ENCODE measurements around the gene CRYBA4.

CRYBA4 gene

DNA sequence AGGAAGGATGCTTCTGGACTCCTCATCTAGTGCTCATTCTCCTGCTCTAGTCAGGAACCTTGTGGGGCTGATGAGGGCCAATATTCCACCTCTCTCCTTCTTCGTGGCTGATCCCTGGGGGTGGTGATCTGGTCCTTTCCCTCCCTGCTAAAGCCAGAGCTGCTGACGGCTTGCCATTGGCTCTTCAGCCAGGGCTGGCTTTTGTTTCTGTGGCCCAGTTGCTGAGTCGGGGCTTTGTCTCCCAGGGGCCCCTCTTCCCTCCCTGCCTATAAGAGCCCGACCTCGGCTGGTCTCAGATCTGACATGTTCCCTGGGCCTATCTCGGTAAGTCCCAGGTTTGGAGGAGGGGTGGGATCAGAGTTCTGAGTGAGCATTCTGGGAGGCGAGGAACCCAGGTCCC, at the start of gene CRYBA4:
Gene CRYBA4 (plus strand): TSS at position 301 of the 400 bp plus-strand sequence. CDS start 634 bp downstream, outside the sequence.
- DNase-seq (ENCODE audit: low spot score), result no peak

DNA sequence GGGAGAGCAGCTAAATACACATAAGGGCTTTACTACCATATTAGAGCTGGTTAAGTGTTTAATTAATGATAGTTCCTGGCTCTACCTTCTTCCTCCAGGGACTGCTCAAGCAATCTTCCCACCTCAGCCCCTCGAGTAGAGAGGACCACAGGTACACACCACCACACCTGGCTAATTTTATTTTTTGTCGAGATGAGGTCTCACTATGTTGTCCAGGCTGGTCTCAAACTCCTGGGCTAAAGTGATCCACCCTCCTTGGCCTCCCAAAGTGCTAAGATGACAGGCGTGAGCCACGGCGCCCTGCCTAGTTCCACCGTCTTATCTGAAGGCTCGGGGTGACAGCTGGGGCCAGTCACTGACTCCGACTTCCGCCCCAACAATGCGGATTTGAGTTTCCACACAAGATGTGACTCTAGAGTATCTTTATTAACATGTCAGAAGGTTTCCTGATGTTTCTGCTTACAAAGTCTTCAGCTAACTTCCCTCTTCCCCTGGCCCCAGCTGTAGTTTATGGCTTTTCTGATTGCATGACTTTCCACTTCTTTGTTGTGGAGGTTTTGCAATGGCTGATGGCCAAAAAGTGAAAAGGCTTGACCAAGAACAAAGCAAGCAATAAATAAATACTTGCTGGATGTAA, 48.6 kb upstream of the CRYBA4 start:
- no peak for DNase-seq (ENCODE audit: low spot score)

- no peak for DNase-seq (ENCODE audit: low spot score)
Measured at GRCh38 chr22:26574001-26574723, 47.6 kb upstream of the CRYBA4 start.

DNA sequence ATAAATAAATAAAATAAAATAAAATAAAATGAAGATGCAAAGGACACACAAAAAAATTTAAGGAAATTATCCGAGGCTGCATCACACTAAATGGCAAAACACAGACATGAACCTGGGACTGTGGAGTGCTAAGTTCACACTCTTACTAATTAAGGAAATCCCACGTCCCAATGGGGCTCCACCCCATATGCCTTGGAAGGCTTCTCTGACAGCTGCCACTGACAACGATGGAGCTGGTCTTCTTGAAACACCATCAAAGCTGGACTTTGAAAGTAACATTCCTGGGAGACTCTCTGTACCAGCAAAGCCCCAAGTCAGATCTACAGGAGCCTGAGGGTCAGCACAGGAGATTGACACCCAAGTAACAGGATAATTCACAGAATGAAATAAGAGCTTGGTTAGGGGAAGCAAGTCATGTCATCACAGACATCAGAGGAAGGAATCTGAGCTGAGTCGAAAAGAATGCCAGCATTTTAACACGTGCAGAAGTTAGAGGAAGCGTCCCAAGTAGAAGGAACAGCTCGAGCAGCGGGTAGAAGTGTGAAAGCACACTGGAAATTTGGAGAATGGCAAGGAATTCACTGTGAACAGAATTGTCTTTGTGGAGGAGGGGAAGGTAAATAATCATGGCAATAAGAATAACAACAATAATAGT, 45.6 kb upstream of the CRYBA4 start:
- no peak for DNase-seq (ENCODE audit: low spot score)

GRCh38 chr22:26577081-26577480, 44.7 kb upstream of the CRYBA4 start:
- no peak for DNase-seq (ENCODE audit: low spot score)

DNA sequence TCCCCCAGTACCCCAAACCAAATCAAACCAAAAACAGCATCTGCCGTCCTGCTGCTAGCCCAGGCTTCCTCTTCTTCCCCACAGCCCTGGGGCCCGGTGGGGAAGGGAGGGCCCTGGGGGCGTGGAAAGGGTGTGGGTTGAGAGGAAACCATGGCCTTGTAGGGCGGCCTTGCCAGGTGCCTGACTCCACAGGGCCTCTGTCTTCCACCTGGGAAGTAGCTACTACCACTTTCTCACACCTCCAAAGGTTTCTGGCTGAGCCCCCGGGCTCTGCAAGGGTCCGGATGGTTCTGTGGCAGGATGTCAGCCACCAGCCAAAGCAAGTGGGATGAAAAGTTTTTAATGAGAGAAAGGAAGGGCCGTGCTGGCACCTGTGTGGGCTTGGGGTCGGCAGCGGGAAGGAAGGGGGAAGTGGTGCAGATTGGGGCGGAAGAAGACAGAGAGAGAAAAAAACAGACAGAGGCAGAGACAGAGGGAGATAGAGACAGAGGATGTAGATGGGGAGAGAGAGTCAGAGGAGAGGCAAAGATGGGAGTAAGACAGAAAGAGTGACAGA, 42.4 kb upstream of the CRYBA4 start:
- DNase-seq (ENCODE audit: low spot score), result no peak

DNA sequence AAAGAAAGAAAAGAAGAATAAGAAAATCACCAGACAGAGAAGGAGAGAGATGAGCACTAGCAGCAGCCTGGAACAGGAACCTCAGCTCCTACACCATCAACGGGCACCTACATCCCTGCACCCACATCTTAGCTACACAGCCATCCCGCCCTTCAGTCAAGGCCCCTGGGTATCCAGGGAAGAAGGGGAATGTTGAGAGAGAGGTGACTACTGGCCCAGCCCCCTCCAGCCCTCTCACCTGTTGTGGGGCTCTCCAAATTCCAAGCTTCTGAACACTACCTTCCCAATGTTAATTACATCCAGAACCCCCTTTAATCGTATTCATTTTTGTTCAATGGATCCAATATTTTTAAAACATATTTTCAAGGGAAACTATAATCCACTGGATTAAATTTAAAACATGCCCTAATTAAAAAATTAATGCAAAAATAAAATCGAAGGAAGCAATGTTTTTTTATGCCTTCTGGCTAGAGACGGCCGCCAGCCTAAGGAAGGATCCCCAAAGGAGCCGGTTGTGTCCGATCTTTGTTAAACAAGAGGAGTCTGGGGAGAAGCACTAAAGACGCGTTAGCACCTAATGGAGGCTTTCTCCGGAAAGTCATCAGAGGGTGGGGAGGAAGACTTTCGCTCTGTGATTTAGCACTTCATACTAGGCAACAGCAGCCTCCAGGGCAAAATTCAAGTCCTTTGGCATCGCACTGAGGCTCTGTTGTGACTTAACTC, 41.4 kb upstream of the CRYBA4 start:
- no peak for DNase-seq (ENCODE audit: low spot score)

DNA sequence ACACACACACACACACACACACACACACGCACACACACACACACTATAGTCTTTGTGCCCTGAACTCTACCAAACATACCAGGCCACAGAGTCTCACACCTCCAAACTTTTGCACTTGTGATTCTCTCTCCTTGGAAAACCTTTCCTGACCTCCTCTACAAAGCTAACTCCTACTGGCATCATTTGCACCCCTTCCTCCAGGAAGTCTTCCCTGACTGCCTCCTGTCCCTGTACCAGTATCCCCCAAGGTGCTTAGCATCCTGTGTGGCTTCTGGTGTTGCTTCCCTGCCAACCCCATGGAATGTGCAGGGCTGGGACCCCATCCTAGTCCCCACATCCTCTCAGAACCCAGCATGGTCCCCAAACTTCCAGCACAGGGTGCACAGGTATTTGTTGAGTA, 40.7 kb upstream of the CRYBA4 start:
- no peak for DNase-seq (ENCODE audit: low spot score)

DNA sequence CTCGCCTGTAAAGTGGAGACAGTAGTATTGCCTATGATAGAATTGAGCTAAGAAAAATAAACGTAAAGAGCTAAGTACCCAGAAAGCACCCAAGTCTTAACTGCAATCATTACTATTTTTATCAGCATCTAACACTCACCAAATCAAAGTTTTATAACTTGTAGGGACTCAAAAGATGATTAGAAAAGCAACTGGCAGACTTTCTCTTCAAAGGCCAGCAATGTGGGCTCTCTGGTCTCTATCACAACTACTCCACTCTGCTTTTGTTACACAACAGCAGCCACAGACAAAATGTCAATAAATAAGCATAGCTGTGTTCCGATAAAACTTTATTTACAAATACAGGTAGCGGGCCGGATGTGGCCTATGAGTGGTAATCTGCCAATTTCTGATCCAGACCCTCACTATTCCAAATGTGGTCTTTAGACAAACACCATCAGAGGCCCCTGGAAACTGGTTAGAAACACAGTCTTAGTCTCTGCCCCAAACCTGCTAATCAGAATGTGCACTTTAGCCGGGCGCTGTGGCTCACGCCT, 40.1 kb upstream of the CRYBA4 start:
- DNase-seq (ENCODE audit: low spot score), result no peak

- no peak for DNase-seq (ENCODE audit: low spot score)
Measured at GRCh38 chr22:26584010-26584409, 37.8 kb upstream of the CRYBA4 start.

DNA sequence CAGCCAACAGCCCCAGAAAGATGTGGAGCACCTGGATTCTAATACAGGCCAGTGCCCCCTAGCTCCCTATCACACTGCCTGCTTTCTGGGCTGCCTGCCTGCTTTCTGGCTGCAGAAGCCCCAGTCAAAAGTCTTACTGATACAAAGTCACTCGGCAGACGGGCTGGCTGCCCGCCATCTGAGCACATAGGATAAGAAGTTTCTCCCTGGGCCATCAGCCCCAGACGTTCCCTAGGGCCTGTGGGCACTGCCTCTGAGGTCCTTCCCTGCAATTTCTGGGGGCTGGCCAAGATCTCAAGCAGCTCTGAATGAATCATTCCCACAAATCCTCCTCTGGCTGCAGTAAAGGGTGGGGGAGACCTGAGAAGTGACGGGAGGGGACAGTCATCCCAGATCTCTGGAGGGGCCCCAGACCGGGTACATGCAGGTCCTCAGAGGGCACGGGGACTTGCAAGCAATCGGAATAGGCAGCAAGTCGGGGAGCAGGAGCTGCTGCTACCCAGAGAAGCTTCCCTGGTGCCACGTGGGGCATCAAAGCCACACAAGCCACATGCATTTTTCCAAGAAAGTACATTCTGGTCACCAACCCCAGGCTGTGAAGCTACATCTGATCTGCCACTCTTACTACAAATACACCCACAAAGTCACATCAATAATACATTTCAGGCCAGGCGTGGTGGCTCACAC, 36.5 kb upstream of the CRYBA4 start:
- DNase-seq (ENCODE audit: low spot score), result no peak

DNA sequence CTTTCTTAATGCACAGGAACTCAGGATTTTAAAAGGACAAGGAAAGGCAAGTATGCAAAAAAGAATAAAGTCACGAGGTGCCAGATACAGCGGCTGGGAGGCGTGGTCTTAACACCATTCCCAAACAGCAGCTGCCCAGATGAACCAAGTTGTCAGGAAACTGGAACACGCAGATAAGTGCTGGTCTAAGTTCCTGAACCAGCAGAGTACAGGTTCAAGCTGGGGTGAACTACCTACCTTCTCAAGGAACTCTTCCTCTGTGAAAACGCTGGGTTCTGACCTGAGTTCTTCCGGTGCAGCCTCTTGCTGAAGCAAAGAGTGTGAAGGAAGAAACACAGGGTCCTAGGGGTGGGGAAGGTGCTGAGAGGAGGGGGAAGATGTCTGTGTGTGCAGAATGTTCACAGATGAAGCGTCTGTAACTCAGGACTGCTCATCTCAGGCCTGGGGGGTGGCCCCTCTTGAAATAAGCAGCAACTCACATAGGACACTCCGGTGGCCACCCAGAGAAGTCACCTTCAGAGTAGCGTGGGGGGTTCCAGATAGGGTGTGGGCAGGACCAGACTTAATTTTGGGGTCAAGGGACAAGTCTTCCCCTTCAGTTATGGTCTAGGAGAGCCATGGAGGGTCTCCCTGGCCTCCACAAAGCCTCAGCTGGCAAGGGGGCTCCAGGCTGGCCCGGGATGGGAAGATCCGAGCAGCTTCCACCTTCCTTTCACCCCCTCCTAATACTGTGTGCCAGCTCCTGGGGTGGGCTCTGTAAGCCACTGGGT, 35.0 kb upstream of the CRYBA4 start:
- no peak for DNase-seq (ENCODE audit: low spot score)

- no peak for DNase-seq (ENCODE audit: low spot score)
Measured at GRCh38 chr22:26587991-26588613, 33.7 kb upstream of the CRYBA4 start.

- DNase-seq (ENCODE audit: low spot score), result no peak
Measured at GRCh38 chr22:26588729-26589366, 32.9 kb upstream of the CRYBA4 start.

DNA sequence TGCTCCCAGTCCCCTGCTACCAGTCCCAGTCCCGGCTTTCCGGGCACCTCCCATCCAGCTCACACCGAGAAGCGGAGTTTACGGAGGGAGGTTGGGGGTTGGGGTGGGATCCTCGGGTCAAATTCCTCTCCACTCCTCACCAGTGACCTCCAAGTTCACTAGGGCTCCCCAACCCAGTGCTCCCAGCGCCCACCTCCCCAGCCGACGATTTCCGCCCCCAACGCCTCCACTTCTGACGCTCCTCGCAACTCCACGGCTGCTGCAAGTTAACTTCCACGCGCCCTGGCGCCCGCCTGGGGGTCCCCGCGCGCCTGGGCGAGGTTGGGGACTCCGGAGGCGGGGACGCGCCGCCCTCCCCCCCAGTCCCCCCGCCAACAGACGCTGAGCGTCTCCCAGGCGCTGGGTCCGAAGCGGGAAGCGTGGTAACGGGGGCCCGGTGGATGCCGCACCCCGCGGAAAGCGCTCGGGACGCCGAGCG, 32.4 kb upstream of the CRYBA4 start:
- DNase-seq (ENCODE audit: low spot score), result no peak

DNA sequence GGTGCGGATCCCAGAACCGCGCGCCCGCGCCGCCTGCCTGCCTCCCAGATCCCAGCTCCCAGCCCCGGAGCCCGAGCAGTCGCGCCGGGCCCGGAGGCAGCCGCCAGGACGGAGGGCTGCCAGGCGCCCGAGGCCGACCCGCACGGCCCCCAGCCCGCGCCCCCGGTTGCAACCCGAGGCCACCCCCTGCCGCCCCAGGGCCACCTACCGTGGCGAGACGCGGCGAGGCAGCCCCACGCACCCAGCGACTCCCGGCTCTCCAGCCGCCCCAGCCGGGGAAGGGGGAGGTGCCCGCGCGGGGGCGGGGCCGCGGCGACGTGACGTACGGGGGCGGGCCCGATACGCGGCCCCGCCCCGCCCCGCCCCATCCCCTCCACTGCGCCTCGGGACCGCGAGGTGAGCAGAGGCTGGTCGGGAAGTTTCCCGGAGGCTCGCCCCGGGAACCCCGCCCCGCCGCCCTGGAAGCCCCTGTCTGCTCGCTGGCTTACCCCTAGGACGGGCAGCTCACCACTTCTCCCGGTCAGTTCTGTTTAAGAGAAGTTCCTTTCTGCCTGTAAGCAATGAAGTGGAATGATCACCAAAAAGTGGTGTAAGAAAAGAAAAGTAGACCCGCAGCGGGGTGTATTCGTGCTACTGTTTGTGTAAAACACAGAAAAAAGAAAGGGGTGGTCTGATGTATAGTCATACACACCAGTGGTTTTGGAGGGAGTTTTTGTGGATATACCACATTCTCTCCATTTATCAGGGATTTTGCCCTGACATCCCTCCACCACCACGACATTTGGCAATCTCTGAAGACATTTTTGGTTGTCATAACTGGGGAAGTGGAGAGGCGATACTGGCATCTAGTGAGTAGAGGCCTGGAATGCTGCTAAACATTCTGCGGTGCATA, 31.7 kb upstream of the CRYBA4 start, which contains the start of gene TPST2:
Gene TPST2 (minus strand): TSS at position 288 of the 892 bp plus-strand sequence. CDS start 48,502 bp downstream, outside the sequence.
- peak; percentile 67 for DNase-seq (ENCODE audit: low spot score)

GRCh38 chr22:26592421-26592891, 29.3 kb upstream of the CRYBA4 start:
- no peak for DNase-seq (ENCODE audit: low spot score)

- no peak for DNase-seq (ENCODE audit: low spot score)
Measured at GRCh38 chr22:26593763-26594162, 28.0 kb upstream of the CRYBA4 start.

Measured in COLO829 (cell line).